Measurements from ENCODE around the gene FTO.

Gene FTO

DNA sequence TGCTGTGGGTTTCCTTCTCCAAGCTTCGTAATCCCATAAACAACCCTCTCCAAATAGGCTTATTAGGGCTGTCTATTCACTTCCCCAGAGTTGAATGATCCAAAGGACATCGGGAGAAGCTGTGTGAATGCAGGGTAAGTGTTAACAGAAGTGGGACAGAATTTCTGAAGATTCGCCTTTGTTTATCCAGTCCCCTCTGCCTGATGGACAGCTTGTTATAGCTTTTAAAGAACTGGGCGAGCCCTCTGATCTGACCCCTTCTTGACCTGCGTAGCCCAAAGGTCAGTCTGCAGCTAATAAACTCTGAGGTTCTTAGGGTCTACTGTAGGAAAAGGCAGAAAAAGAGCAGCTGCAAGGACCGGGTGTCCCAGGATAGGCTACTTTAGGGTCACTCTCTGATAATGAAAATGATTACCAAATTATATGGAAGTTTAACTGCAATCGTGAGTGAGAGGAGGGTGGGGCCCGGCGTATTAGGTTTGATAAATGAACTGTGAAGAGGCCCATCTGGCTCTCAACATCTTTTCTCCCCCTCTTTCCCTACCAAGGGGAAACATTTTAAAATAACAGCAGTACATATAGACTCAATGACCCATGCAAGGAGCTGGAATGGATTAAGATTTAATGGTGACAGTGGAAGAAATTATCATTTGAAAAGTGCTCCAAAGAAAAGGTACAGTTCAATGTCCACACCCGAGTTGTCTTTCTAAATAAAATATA is 233.4 kb downstream of the FTO start:
- no peak for DNase-seq

- no peak for DNase-seq
Measured at GRCh38 chr16:53944025-53944424, 240.1 kb downstream of the FTO start.

DNA sequence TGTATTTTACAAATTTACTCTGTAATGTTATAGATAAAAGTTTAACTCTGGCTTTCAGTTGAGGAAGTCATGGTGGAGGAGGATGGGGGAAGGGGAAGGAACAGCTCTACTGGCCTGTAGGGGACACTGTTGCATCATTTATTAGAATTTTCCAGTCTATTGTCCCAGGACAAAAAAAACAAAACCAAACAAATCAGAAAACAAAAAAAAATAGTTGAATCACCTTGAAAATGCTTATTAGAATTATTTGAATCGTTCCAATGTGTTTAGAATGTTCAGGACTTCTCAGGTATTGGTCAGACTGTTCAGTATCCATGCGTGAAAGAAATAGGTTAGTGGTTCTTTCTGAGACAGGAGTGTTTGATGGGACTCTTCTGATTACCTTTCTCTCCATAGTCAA is 242.0 kb downstream of the FTO start:
- DNase-seq = peak; percentile 47 to 68 (median 54)

GRCh38 chr16:53946746-53947386 is 242.9 kb downstream of the FTO start:
- no peak for DNase-seq

DNA sequence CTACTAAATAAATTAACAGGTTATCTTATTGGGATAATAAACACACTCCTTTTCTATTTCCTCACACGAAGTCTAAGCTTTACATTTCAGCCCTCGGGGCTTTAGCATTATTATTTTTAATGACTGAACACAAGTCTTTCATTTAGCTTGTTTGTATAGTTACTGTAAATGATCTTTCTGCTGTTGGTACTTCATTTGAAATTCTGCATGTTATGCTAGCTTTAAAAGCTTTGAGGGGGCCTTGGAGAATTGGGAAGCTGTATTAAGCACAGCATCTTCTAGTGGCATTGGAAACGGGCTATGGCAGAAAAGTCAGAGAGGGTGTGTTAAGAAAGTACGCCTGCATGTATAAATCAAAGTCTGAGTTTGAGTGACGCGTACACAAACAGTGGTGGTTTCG is 243.7 kb downstream of the FTO start:
- DNase-seq = no peak

DNA sequence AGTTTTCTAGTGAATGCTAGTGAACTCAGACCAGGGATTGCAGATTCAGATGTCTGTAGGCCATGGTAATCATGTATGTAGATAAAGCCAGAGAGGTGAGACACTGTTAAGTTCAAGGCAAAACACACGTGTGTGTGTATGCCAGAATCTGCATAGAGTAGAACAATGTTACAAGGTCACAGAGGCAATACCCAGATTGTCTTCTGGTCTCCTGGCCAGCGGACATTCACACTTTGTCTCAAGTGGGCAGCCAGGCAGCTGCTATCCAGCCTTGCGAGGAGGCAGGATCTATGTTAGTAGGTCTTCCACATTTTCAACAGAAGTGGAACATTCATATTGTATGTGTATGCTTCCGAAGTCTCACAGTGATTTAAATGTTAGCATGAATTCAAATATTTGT is 244.4 kb downstream of the FTO start:
- no peak for DNase-seq

DNA sequence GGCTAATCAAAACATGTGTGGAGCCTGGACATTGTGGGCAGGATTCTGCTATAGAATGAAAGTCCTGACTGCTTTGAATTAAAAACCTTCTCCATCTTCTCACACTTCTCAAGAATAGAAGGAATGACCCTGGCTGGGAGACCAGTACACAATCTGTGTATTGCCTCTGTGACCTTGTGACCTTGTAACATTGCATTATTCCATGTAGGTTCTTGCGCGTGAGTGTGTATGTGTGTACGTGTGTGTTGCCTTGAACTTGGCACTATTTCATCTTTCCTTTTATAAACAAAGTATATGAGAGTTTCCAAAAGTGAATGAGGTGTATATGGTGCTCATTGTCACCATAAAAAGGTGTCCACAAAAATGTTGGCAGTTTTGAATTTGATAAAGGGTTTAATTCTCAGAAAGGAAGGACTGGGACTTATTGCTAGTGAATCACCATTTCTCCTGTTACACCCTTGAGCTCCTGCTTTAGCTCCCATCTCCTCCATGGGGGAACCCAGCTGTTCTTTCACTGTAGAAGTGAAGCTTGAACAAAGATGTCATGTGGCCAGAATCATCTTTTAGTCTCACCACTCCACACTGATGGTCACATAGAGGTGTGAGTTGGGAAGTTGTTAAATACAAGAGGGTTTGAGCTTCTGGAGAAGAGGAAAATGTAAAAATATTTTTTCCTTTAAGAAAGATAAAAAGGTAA is 244.9 kb downstream of the FTO start:
- DNase-seq = no peak

- DNase-seq = no peak
Measured at GRCh38 chr16:53949715-53950410, 245.9 kb downstream of the FTO start.

DNA sequence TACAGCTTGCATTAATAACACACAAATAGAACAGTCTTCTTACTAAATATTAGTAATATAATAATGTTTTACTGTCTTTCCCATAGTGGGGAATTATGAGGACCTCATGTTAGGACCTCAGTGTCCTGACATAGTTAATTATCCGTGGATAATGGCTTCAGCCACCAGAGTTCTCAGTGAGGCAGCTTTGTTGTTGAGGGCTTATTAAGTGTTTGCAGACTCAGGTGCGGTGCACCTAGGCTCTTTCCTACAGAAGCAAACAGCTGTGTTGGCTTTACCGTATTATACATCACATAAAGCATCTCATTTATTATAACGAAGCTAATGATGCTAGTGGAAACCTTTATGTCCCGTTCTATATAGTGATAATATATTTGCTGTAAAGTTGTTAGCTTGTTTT is 246.7 kb downstream of the FTO start:
- DNase-seq = no peak

DNA sequence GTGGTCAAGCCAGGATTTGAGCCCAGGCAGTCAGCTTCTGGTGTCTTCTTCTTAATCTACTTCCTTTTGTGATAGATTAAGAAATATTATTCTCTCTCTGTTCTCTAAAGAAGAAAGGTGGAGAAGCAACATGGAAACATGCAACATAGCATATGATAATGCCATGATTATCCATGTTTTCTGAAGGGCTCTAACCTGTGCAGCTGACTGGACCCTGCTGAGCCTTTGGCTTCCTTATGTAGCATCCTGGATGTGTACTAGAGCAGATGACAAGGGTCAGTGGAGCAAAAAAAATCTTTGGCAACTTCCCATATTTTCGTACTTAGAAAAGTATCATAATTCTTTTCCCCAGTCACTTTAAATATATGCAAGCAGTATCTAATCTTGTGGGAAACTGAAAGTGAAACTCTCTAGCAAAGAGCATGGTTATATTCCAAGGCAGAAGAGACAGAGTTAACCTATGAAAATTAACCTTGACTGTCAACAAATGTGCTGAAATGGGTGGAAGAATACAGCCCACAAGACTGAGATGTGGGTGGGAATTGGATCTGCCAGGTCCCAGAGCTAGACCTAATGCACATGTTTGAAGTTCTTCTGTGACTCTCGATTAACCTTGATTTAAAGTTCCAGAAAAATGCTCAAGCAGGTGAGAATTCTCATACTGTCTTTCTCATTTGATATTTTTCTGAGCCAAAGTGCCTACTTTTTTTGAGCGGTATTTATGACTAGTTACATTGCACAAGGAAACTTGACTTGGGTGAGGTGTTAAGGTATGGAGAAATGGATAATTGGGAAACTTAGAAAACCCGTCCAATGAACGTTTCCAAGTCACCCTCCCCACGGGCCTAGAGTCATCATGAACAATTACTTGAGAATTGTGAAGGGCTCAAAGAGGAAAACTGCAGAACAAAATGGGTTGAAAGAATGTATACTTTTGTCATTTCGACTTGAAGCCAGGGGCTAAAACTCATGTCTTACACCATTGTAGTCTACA is 248.6 kb downstream of the FTO start:
- DNase-seq = peak; percentile 4 to 20 (median 12)

- DNase-seq = no peak
Measured at GRCh38 chr16:53953336-53953735, 249.4 kb downstream of the FTO start.

DNA sequence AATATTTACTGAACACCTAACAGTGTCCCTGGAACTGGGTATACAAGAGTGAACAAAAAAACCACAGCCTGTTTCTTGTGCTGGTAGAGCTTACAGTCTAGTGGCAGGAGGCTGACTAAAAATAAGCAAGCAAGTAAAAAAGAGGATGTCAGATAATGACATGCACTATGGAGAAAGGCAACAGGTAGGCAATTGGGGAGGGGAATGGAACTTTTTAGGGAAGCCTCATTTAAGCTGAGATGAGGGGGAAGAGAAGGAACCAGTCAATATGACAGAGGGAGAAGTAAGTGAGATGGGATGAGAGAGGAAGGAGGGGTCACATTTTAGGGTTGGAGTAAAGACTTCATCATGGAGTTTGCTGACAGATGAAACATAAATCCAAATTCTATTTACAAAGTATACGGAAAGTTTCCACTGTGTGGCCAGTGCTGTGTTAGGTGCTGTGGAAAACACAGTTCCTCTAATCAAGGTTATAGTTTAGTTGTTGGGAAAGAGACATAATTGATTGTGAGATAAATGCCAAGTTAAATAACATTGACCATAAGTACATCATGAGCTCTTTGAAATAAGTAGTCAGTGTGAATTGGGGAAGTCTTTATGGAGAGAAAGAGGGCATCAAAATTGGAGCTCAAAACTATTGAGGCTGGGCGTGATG is 251.4 kb downstream of the FTO start:
- no peak for DNase-seq

DNA sequence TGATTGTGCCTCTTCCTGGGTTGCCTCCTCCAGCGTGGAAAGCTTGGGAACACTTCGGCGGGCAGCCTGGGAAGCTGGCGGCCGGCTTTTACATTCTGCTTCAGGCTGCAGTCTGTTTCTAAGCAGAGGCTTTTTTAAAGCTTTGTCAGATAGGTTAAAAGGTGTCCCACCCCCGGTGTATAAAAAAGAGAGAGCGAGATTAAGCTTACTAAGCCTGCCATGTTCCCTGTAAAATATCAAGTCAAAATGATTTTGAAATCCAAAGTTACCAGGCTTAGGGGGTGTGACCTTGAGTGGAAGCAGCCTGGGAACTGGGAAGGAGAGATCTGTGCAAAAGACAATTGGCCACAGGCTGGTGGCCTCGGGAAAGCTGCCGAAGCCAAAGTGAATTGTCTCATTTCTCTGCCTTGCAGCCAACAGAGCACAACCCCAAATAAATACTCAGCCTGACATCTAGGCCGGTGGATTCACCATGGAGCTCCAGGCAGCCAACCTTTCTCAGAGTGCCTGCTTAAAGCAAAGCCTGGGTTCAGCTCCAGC is 254.5 kb downstream of the FTO start:
- DNase-seq = no peak

DNA sequence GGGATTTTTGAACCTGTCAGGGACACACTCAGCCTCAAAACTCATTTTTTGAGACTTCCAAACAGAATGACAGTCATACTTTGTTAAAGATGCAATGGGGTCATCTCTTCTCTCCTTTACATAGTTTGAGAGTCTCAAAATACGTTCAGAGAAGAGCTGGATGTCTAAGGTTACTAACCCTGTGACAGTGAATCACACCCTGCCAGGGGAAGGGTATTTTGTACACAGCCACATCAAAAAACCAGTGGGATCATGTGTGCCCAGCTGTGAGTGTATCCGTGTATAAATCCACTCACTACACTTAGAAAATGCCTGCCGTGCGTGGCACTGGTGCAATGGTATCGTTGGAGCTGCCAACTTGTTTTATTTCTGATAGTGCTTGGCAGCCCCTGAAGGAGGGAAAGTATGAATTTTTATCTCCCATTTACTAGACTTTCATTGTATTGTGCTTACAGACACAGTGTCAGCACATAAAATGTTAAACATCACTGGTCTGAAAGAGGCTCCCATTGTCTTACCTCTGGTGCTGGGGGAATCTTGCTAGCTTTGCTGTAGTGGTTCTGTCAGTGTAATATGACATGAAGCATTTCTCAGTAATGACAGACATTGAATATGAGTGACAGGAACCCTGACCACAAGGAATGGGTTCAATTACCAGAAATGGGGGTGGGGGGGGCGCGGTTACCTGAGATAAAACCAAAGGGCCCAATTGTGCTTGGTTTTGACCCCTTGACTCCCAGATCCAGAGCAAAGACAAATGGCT is 256.3 kb downstream of the FTO start:
- DNase-seq = no peak

DNA sequence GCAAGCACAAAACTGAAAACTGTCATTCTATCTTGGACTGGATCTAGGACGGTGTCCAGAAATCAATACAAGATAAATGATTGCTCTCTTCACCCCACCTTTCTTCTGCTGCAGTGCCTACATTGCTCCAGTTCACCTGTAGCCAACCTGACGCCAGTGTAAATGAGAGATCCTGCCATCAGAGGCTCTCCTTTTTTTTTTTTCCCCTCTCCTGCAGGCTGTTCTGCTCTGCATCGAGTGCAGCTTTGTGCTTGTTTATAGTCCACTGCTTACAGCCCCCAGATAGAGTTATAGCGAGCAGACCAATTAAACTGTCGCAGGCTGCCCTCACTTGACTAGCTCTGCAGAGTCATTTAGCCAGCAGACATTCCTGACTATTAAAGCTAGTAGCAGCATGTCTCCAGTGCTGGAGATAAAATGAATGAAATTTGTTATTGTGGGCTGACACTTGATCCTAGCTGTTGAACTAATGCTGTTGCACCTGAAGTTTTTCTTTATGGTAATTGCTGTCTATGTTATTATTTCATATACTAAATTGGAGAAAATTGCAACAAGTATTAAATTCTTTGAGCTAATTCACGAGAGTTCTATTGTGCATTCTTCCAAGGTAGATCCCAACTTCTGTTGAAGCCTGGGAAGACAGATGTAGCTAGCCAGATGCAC is 257.1 kb downstream of the FTO start:
- DNase-seq = no peak

DNA sequence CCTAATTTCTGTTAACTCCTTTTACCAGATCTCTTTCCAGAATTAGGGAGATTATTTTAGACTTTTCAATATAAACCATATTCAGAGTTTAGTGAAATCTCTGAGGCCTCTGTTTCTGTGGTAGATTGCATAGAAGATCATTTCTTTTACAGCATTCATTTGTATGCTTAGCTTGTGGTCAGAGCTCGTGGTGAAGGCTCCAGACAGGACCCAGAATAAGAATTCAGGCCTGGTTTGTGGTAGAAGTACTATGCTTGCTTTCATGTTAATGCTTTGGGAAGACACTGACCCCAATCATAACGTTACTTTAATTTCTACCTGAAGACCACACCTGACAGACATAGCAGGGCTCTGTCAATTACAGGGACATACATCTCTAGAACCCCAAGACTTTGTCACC is 258.1 kb downstream of the FTO start:
- no peak for DNase-seq

DNA sequence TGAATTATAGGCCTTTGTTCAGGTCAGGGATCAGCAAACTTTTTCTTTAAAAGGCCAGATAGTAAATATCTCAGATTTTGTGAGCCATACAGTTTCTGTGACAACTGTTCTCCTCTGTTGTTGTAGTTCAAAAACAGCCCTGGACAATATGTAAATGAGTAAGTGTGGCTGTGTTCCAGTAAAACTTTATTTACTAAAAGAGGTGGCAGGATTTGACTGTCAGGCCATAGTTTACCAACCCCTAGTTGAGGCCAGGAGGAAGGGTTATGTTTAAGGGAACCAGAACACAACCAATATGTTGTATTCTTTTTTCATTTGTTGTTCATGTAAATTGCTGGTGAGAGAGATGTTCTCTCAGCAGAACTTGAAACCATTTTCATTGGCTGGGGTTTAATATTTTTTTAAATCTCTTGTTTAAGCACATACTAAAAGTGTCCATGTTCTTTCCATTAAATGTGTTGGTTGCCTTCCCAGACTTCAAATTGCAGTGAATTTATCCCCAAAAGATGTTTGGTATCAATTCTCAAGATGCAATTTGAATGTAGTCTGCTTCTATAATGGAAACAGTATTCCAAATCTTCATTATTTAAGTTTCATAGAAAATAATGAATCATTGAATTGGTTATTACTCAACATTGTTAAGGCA is 260.3 kb downstream of the FTO start:
- DNase-seq = no peak

GRCh38 chr16:53966821-53967571 is 263.0 kb downstream of the FTO start:
- no peak for DNase-seq

DNA sequence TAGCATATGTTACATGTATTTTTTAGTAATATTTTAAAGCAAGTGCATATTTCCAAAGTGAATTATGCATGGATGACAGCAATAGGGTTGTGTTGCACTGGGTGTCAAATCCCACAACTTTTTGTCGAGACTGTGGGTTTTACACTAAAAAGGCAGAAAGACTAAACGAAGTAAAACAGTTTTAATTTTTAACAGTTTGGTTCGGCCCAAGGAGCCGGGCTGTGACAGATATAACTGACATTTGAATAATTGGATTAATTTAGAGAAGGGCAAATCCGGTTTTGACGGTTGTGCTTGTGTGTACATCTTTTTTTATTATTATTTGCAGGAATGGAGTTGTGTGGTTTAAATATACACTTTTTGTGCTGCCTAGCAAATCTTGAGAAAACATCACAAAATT is 263.6 kb downstream of the FTO start:
- DNase-seq = no peak
